SKM-1 (cell line): Measurements from ENCODE around the gene LYRM4.
"Not testable (repeated sequence)": the region's sequence is repeated elsewhere in the genome, so short reads cannot be mapped to it uniquely, and the experiment has no call there.

Experiments
- DNase-seq: peaks from one replicate; lab custom pipeline; 2025; ENCODE audit not compliant: unreplicated experiment; lab: John Stamatoyannopoulos, UW

LYRM4 gene

GRCh38 chr6:5083813-5084359 lies 176.9 kb downstream of the LYRM4 start:
- DNase-seq: no peak

- DNase-seq: no peak
These were observed 177.5 kb downstream of the LYRM4 start for GRCh38 chr6:5083307-5083583.

- DNase-seq: no peak
These were observed 178.1 kb downstream of the LYRM4 start for GRCh38 chr6:5082487-5083306.

GRCh38 chr6:5081955-5082354 lies 178.8 kb downstream of the LYRM4 start:
- DNase-seq: no peak

GRCh38 chr6:5081182-5081581 lies 179.6 kb downstream of the LYRM4 start:
- DNase-seq: no peak

GRCh38 chr6:5080574-5080973 lies 180.2 kb downstream of the LYRM4 start:
- no peak for DNase-seq

- no peak for DNase-seq
These were observed 181.1 kb downstream of the LYRM4 start for GRCh38 chr6:5079692-5080091.

- DNase-seq: no peak
These were observed 182.6 kb downstream of the LYRM4 start for GRCh38 chr6:5078121-5078669.

- no peak for DNase-seq
These were observed 183.8 kb downstream of the LYRM4 start for GRCh38 chr6:5076931-5077330.

GRCh38 chr6:5073992-5074391 lies 186.8 kb downstream of the LYRM4 start:
- no peak for DNase-seq

- DNase-seq: no peak
These were observed 188.3 kb downstream of the LYRM4 start for GRCh38 chr6:5072440-5072839.

- no peak for DNase-seq
These were observed 189.5 kb downstream of the LYRM4 start for GRCh38 chr6:5071216-5071615.

GRCh38 chr6:5068153-5068751 lies 192.5 kb downstream of the LYRM4 start:
- DNase-seq: no peak

GRCh38 chr6:5067305-5067704 lies 193.4 kb downstream of the LYRM4 start:
- no peak for DNase-seq

- DNase-seq: no peak
These were observed 194.2 kb downstream of the LYRM4 start for GRCh38 chr6:5066456-5067093.

GRCh38 chr6:5063617-5064016 lies 197.1 kb downstream of the LYRM4 start:
- DNase-seq: no peak

GRCh38 chr6:5061152-5061551 lies 199.6 kb downstream of the LYRM4 start:
- no peak for DNase-seq

GRCh38 chr6:5060439-5060838 lies 200.3 kb downstream of the LYRM4 start:
- DNase-seq: not testable (repeated sequence)

- DNase-seq: no peak
These were observed 201.5 kb downstream of the LYRM4 start for GRCh38 chr6:5059036-5059896.
